DOHH2 (cell line): ENCODE data around the gene SNX9.
"Not testable (repeated sequence)": the region's sequence is repeated elsewhere in the genome, so short reads cannot be mapped to it uniquely, and the experiment has no call there.

Source experiments
- H3F3A ChIP-seq: fragments of 200-600 bp; sonication (generic), shearing (Covaris generic); 2 replicates; pipeline ENCODE4 v1.6.0; 2016; ENCODE audit warnings: antibody characterized with exemption, mild to moderate bottlenecking; ENCODE audit not compliant: control insufficient read depth, insufficient read depth
- H3K27ac ChIP-seq: fragments of 200-600 bp; sonication (generic); 2 replicates; pipeline ENCODE4 v1.5.1; 2014; ENCODE audit warnings: low read depth, mild to moderate bottlenecking, low read length, moderate library complexity
- H3K27me3 ChIP-seq: fragments of 200-600 bp; sonication (generic); 2 replicates; pipeline ENCODE4 v1.6.1; 2014; ENCODE audit warnings: mild to moderate bottlenecking, low read length, mixed read lengths; ENCODE audit not compliant: control insufficient read depth
- H3K36me3 ChIP-seq: fragments of 200-600 bp; sonication (generic); 2 replicates; pipeline ENCODE4 v1.6.1; 2014; ENCODE audit warnings: mild to moderate bottlenecking, low read length, moderate library complexity, mixed read lengths; ENCODE audit not compliant: control insufficient read depth
- H3K4me1 ChIP-seq: fragments of 200-600 bp; sonication (generic); 2 replicates; pipeline ENCODE4 v1.6.1; 2014; ENCODE audit warnings: mild to moderate bottlenecking, low read length, mixed read lengths; ENCODE audit not compliant: control insufficient read depth
- H3K4me2 ChIP-seq: fragments of 200-600 bp; sonication (generic); 2 replicates; pipeline ENCODE4 v1.6.0; 2014; ENCODE audit warnings: mild to moderate bottlenecking, low read length, moderate library complexity
- H3K4me3 ChIP-seq: fragments of 200-600 bp; sonication (generic); 2 replicates; pipeline ENCODE4 v1.5.1; 2014; ENCODE audit warnings: mild to moderate bottlenecking, low read length, mixed read lengths
- H3K79me2 ChIP-seq: fragments of 200-600 bp; sonication (generic); 2 replicates; pipeline ENCODE4 v1.6.1; 2014; ENCODE audit warnings: mild to moderate bottlenecking, low read length, mixed read lengths; ENCODE audit not compliant: control insufficient read depth
- H3K9me2 ChIP-seq: fragments of 200-600 bp; sonication (generic); replicated peaks from 2 replicates; pipeline ENCODE4 v1.6.1; 2014; ENCODE audit warnings: mild to moderate bottlenecking, low read length, mixed read lengths; ENCODE audit not compliant: control insufficient read depth
- H3K9me3 ChIP-seq: fragments of 200-600 bp; sonication (generic); 2 replicates; pipeline ENCODE4 v1.6.1; 2014; ENCODE audit warnings: antibody characterized with exemption, low read length, mixed read lengths; ENCODE audit not compliant: control insufficient read depth, insufficient read depth
- H4K20me1 ChIP-seq: fragments of 200-600 bp; sonication (generic); 2 replicates; pipeline ENCODE4 v1.6.0; 2014; ENCODE audit warnings: low read depth, mild to moderate bottlenecking, antibody characterized with exemption, low read length, moderate library complexity; ENCODE audit not compliant: control insufficient read depth, insufficient read depth
- EZH2phosphoT487 ChIP-seq: fragments of 200-600 bp; sonication (generic); IDR thresholded peaks from 2 replicates; pipeline ENCODE4 v1.6.1; 2017; ENCODE audit warnings: borderline replicate concordance, mild to moderate bottlenecking, antibody characterized with exemption, low read length, moderate library complexity, mixed read lengths
- TF ChIP-seq, protein P1 (sequence below): fragments of 200-600 bp; sonication (generic); IDR thresholded peaks from one replicate; pipeline ENCODE4 v1.5.1; 2014; ENCODE audit warnings: antibody characterized with exemption, mild to moderate bottlenecking, low read depth, low read length; ENCODE audit not compliant: poor library complexity, severe bottlenecking

SNX9 gene

GRCh38 chr6:157896932-157897331 lies 73.9 kb downstream of the SNX9 start:
- no peak overlapping the region for H3K27ac ChIP-seq
- no peaks in the 10 kb centered on the region for H3F3A ChIP-seq
- H3K9me3 ChIP-seq = no peaks in the 10 kb centered on the region
- peaks cover 11% of the 10 kb centered on the region for H3K27me3 ChIP-seq
- no peaks in the 10 kb centered on the region for H3K4me1 ChIP-seq
- H3K36me3 ChIP-seq = no peaks in the 10 kb centered on the region
- no peak overlapping the region for H3K4me2 ChIP-seq
- H3K79me2 ChIP-seq = no peaks in the 10 kb centered on the region
- H3K9me2 ChIP-seq = no peaks in the 10 kb centered on the region
- no peak overlapping the region for H3K4me3 ChIP-seq
- no peaks in the 10 kb centered on the region for H4K20me1 ChIP-seq
- no peak for TF ChIP-seq EZH2phosphoT487
- TF ChIP-seq, protein P1, sequence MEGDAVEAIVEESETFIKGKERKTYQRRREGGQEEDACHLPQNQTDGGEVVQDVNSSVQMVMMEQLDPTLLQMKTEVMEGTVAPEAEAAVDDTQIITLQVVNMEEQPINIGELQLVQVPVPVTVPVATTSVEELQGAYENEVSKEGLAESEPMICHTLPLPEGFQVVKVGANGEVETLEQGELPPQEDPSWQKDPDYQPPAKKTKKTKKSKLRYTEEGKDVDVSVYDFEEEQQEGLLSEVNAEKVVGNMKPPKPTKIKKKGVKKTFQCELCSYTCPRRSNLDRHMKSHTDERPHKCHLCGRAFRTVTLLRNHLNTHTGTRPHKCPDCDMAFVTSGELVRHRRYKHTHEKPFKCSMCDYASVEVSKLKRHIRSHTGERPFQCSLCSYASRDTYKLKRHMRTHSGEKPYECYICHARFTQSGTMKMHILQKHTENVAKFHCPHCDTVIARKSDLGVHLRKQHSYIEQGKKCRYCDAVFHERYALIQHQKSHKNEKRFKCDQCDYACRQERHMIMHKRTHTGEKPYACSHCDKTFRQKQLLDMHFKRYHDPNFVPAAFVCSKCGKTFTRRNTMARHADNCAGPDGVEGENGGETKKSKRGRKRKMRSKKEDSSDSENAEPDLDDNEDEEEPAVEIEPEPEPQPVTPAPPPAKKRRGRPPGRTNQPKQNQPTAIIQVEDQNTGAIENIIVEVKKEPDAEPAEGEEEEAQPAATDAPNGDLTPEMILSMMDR = no peak

- H3K27me3 ChIP-seq = no peaks in the 10 kb centered on the region; the same call in 1 of the 2 replicates
- no peaks in the 10 kb centered on the region for H3K79me2 ChIP-seq
- no peak overlapping the region for H3K4me3 ChIP-seq
- TF ChIP-seq, protein P1 = peak; percentile 22
- TF ChIP-seq EZH2phosphoT487 = no peak
- no peak overlapping the region for H3K4me2 ChIP-seq
- H3K36me3 ChIP-seq = no peaks in the 10 kb centered on the region
- no peaks in the 10 kb centered on the region for H4K20me1 ChIP-seq
- H3K27ac ChIP-seq = no peak overlapping the region
- H3K9me2 ChIP-seq = no peaks in the 10 kb centered on the region
- H3K9me3 ChIP-seq = no peaks in the 10 kb centered on the region
- H3K4me1 ChIP-seq = no peaks in the 10 kb centered on the region
- no peaks in the 10 kb centered on the region for H3F3A ChIP-seq
Observed at GRCh38 chr6:157898169-157898568, 75.1 kb downstream of the SNX9 start.

GRCh38 chr6:157898640-157899039 lies 75.6 kb downstream of the SNX9 start:
- Histone ChIP-seq H3K4me2 (no peak overlapping the region), H3F3A (no peaks in the 10 kb centered on the region), H4K20me1 (no peaks in the 10 kb centered on the region), H3K27ac (no peak overlapping the region), H3K4me1 (no peaks in the 10 kb centered on the region), H3K4me3 (no peak overlapping the region), H3K36me3 (no peaks in the 10 kb centered on the region), H3K9me3 (no peaks in the 10 kb centered on the region), H3K9me2 (no peaks in the 10 kb centered on the region), H3K27me3 (no peaks in the 10 kb centered on the region), H3K79me2 (no peaks in the 10 kb centered on the region)
- no peak for TF ChIP-seq EZH2phosphoT487
- TF ChIP-seq, protein P1 = no peak

GRCh38 chr6:157900262-157900661 lies 77.2 kb downstream of the SNX9 start:
- not testable (repeated sequence) for H3K79me2 ChIP-seq, H3K4me3 ChIP-seq, H3K9me3 ChIP-seq, H3K4me1 ChIP-seq, H4K20me1 ChIP-seq, H3K9me2 ChIP-seq, H3K27me3 ChIP-seq, H3K27ac ChIP-seq, H3F3A ChIP-seq, H3K4me2 ChIP-seq, H3K36me3 ChIP-seq

GRCh38 chr6:157900751-157901150 lies 77.7 kb downstream of the SNX9 start:
- not testable (repeated sequence) for H3K9me3 ChIP-seq, H3K36me3 ChIP-seq, H3K27ac ChIP-seq, H4K20me1 ChIP-seq, H3K79me2 ChIP-seq, H3K27me3 ChIP-seq, H3K4me2 ChIP-seq, H3K9me2 ChIP-seq, H3F3A ChIP-seq, H3K4me3 ChIP-seq, H3K4me1 ChIP-seq
